ENCODE data around the gene FCAMR. TPM values are rescaled to one million over a fixed set of nuclear protein-coding genes. Genes with fewer than 3 reads are reported as not detected.

FCAMR gene
- total RNA-seq, result not detected in 2 replicates

GRCh38 chr1:206970446-206970845 lies at the start of gene FCAMR:
Gene FCAMR (minus strand): TSS chr1:206970460. CDS start chr1:206970125, 335 bp downstream.

GRCh38 chr1:206946261-206946660 lies 24.0 kb downstream of the FCAMR start, which contains the start of gene PIGR:
Gene PIGR (minus strand): TSS chr1:206946466. CDS start chr1:206940531, 5,935 bp downstream.

GRCh38 chr1:206921772-206922265 lies 48.4 kb downstream of the FCAMR start, which contains the start of gene FCMR:
Gene FCMR (minus strand): TSS chr1:206921941. CDS start chr1:206921854, 87 bp downstream.

Other genes starting within 250 kb of the FCAMR start
- not detected in 2 replicates for gene IL19, start 199.7 kb downstream of the FCAMR start, total RNA-seq
- not detected in 2 replicates for gene IL10, start 198.0 kb downstream of the FCAMR start, total RNA-seq
- gene IL20, start 104.8 kb downstream of the FCAMR start, total RNA-seq, result 0.12 TPM in 1 of 2 replicates, not detected in the other
- gene IL24, start 73.0 kb downstream of the FCAMR start, total RNA-seq, result 2.9 and 3.1 TPM in 2 replicates
- 0.11 and 0.37 TPM in 2 replicates for gene FCMR, start 48.5 kb downstream of the FCAMR start, total RNA-seq
- gene PIGR, start 24.0 kb downstream of the FCAMR start, total RNA-seq, result not detected in 2 replicates
- under 0.01 TPM in 2 replicates for gene C1orf116, start 62.3 kb upstream of the FCAMR start, total RNA-seq
- gene YOD1, start 80.7 kb upstream of the FCAMR start, total RNA-seq, result 9.1 and 10.5 TPM in 2 replicates
- 5.6 and 11.0 TPM in 2 replicates for gene PFKFB2, start 82.8 kb upstream of the FCAMR start, total RNA-seq
- gene C4BPB, start 118.4 kb upstream of the FCAMR start, total RNA-seq, result not detected in 2 replicates
- gene C4BPA, start 133.8 kb upstream of the FCAMR start, total RNA-seq, result not detected in 2 replicates